GM23248 (cell line): ENCODE results near the gene CLIC4.

Source experiments
- EZH2 ChIP-seq: fragments of 200-600 bp; sonication (generic); IDR thresholded peaks from 2 replicates; pipeline ENCODE4 v1.6.1; 2018; ENCODE audit warnings: antibody characterized with exemption, mild to moderate bottlenecking; ENCODE audit not compliant: insufficient read depth, poor library complexity, severe bottlenecking
- EZH2phosphoT487 ChIP-seq: fragments of 200-600 bp; sonication (generic); IDR thresholded peaks from 2 replicates; pipeline ENCODE4 v1.6.1; 2018; ENCODE audit warnings: antibody characterized with exemption, moderate library complexity, mild to moderate bottlenecking, low read depth; ENCODE audit not compliant: insufficient read depth

DNA sequence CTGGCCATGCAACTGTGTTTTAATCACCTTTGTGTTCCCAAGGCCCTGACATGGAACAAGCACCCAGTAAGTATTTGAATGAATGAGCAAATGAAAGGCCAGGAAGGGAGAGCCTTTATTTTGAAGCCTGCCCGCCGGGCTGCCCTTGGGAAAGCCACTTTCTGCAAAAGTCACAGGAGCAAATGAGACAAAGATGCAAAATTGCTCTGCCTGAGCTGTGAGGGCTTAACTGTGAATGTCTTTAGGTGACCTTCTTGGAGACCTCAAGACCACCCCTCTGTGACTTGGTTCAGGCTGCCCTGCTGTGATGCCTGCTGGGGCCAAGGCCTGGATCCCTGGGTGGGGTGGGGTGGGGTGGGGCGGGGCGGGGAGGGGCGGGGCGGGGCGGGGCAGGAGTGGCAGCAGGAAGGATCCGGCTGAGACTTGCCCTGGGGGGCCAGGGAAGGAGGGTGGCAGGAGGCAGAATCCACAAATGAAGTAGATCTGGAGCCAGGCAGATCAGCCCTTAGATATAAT, 130.8 kb downstream of the CLIC4 start:
- no peak for TF ChIP-seq EZH2phosphoT487
- TF ChIP-seq EZH2 = no peak
